Smooth muscle cell (in vitro differentiated cells): ENCODE data around the gene LENG1. TPM values are rescaled to one million over a fixed set of nuclear protein-coding genes. Genes with fewer than 3 reads are reported as not detected.
A peak's percentile ranks its signal among the peaks of the same experiment; 100 is the strongest.

Experiments
- DNase-seq: peaks from one replicate; lab custom pipeline; 2025; ENCODE audit not compliant: unreplicated experiment; lab: John Stamatoyannopoulos, UW
- H2AFZ ChIP-seq: fragments of 200-600 bp; sonication (generic); 2 replicates; pipeline ENCODE4 v1.6.0; 2016; ENCODE audit warnings: antibody characterized with exemption, low read depth, mild to moderate bottlenecking
- H3F3A ChIP-seq: fragments of 200-600 bp; sonication (generic); 2 replicates; pipeline ENCODE4 v1.6.0; 2017; ENCODE audit warnings: antibody characterized with exemption, low read depth
- H3K27ac ChIP-seq: fragments of 200-600 bp; sonication (generic); 2 replicates; pipeline ENCODE4 v1.5.1; 2016; ENCODE audit warnings: low read depth, mild to moderate bottlenecking
- H3K27me3 ChIP-seq: fragments of 200-600 bp; sonication (generic); 2 replicates; pipeline ENCODE4 v1.6.1; 2016; ENCODE audit warnings: low read depth, mild to moderate bottlenecking
- H3K36me3 ChIP-seq: fragments of 200-600 bp; sonication (generic); 2 replicates; pipeline ENCODE4 v1.5.1; 2016; ENCODE audit warnings: low read depth
- H3K4me1 ChIP-seq: fragments of 200-600 bp; sonication (generic); 2 replicates; pipeline ENCODE4 v1.5.1; 2016; ENCODE audit warnings: low read depth
- H3K4me2 ChIP-seq: fragments of 200-600 bp; sonication (generic); 2 replicates; pipeline ENCODE4 v1.6.0; 2016; ENCODE audit warnings: mild to moderate bottlenecking
- H3K4me3 ChIP-seq: fragments of 200-600 bp; sonication (generic); 2 replicates; pipeline ENCODE4 v1.5.1; 2016; ENCODE audit warnings: mild to moderate bottlenecking
- H3K79me2 ChIP-seq: fragments of 200-600 bp; sonication (generic); 2 replicates; pipeline ENCODE4 v1.6.0; 2016; ENCODE audit warnings: low read depth, mild to moderate bottlenecking
- H3K9ac ChIP-seq: fragments of 200-600 bp; sonication (generic); 2 replicates; pipeline ENCODE4 v1.6.0; 2016; ENCODE audit warnings: low read depth
- H3K9me3 ChIP-seq: fragments of 200-600 bp; sonication (generic); replicated peaks from 2 replicates; pipeline ENCODE4 v1.5.1; 2016; ENCODE audit warnings: low read depth
- H4K20me1 ChIP-seq: fragments of 200-600 bp; sonication (generic); 2 replicates; pipeline ENCODE4 v1.6.0; 2016; ENCODE audit warnings: low read depth
- WGBS: methylation state at CpG from one replicate; pipeline ENCODE4 v1.1.7; 2016; ENCODE audit warnings: low lambda C conversion rate; 5-methylcytosine and 5-hydroxymethylcytosine counted together
- polyA plus RNA-seq: library from polyadenylated mRNA; unstranded; fragments of >200 nt; fragmentation: Nextera tagmentation; extraction: Ambion mirVana; gene quantifications from 2 replicates; pipeline ENCODE4 v1.2.1, GENCODE V29; 2016
- total RNA-seq: library from RNA; depleted of rRNA; stranded (reverse); fragments of >200 nt; gene quantifications from 2 replicates; pipeline ENCODE4 v1.2.3, GENCODE V29; 2014
- TF ChIP-seq, protein P1 (sequence below): fragments of 200-600 bp; sonication (generic); IDR thresholded peaks from 2 replicates; pipeline ENCODE4 v1.5.1; 2017; ENCODE audit warnings: borderline replicate concordance, mild to moderate bottlenecking, antibody characterized with exemption; ENCODE audit not compliant: insufficient read depth, poor library complexity, severe bottlenecking

The LENG1 gene
- total and polyA plus RNA-seq, 2 experiments from 2014 or later, result 10.9 to 14.1 TPM

DNA sequence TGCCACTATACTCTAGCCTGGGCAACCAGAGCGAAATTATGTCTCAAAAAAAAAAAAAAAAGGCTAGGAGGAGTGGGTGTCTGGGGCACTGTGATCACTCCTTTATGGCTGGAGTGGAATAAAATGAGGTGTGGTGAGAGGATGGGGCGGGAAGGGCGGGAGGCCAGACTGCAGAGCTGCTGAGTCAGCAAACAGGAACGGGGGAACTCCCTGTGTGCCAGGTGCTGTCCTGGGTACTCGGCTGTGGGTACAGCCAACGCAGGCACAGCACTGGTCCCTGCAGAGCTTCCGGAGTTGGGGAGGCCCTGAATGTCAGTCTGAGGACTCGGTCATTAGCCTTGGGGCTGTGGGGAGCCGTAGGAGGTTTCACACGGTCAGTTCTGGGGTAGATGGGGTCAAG lies 38.3 kb downstream of the LENG1 start:
- WGBS, result 97% methylated on average over 10 of the region's 10 CpGs
- no peaks in the 10 kb centered on the region for H3K36me3 ChIP-seq
- no peak for DNase-seq

DNA sequence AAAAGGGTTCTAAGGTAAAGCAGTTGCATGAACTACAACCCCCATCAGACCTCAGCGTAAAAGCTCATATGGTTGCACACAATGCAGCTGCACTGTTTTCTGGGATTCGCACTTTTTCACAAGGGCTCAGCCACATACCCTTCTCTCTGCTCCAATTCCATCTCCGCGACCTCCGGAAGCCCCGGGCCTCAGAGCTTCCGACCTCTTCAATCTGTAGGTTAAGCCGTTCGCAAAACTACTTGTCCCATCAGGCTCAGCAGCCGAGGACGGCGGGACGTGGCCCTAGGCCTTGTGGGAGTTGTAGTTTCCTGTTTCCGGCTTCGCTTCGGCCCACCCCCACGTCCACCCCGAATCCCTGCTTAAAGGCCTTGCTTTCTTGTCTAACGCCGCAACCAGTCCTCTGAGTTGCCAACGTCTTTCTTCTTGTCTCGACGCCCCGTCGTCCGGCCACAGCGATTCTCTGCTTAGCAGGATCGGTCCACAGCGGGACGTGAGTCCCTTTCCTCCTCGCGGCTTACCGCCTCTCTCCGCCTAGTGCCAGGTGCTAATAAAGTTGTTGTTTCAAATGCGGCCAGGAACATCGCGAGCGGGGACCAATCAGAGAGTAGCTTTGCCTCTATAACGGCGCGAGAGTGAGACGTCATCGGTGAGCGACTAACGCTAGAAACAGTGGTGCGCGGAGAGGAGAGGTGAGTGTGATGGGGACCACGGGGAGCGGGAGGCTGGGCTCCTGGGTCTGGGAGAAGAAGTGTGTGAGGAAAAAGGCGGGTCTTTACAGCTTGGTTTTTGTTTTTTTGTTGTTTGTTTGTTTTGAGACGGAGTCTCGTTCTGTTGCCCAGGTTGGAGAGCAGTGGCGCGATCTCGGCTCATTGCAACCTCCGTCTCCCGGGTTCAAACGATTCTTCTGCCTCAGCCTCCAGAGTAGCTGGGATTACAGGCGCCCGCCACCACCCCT lies 44.1 kb downstream of the LENG1 start, which contains the start of the genes PRPF31 and TFPT:
TSS of gene PRPF31 (plus strand) at position 646 of the 955 bp plus-strand sequence. CDS start 2,525 bp downstream, outside the sequence.
TSS of gene TFPT (minus strand) at position 549 of the 955 bp plus-strand sequence. CDS start at position 161, 388 bp downstream.
- peak within 1 kb of the TSS; percentile 79 for H3K9ac ChIP-seq
- TF ChIP-seq, protein P1, sequence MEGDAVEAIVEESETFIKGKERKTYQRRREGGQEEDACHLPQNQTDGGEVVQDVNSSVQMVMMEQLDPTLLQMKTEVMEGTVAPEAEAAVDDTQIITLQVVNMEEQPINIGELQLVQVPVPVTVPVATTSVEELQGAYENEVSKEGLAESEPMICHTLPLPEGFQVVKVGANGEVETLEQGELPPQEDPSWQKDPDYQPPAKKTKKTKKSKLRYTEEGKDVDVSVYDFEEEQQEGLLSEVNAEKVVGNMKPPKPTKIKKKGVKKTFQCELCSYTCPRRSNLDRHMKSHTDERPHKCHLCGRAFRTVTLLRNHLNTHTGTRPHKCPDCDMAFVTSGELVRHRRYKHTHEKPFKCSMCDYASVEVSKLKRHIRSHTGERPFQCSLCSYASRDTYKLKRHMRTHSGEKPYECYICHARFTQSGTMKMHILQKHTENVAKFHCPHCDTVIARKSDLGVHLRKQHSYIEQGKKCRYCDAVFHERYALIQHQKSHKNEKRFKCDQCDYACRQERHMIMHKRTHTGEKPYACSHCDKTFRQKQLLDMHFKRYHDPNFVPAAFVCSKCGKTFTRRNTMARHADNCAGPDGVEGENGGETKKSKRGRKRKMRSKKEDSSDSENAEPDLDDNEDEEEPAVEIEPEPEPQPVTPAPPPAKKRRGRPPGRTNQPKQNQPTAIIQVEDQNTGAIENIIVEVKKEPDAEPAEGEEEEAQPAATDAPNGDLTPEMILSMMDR, result no peak
- H3K4me1 ChIP-seq, result peaks cover 10% of the 10 kb centered on the region
- no peaks in the 10 kb centered on the region for H4K20me1 ChIP-seq
- H3K27ac ChIP-seq, result peak within 1 kb of the TSS; percentile 55
- peak; percentile 97 for DNase-seq
- H3K36me3 ChIP-seq, result no peaks in the 10 kb centered on the region
- no peaks in the 10 kb centered on the region for H3K9me3 ChIP-seq
- peak within 1 kb of the TSS; percentile 91 for H3K4me2 ChIP-seq
- no peaks in the 10 kb centered on the region for H3F3A ChIP-seq
- H2AFZ ChIP-seq, result peak within 1 kb of the TSS; percentile 70
- peaks cover 32% of the 10 kb centered on the region for H3K79me2 ChIP-seq
- H3K4me3 ChIP-seq, result peak within 1 kb of the TSS; percentile 66
- under 1% methylated on average over 60 of the region's 60 CpGs for WGBS
- H3K27me3 ChIP-seq, result no peaks in the 10 kb centered on the region

More for the DNA sequence above, 38.3 kb downstream of the LENG1 start:
- Histone ChIP-seq H3K4me3 (no peak overlapping the region), H3K27ac (no peak overlapping the region), H3K4me1 (peaks cover 4% of the 10 kb centered on the region), H3K4me2 (no peak overlapping the region), H3F3A (no peaks in the 10 kb centered on the region), H2AFZ (no peak overlapping the region), H3K9me3 (no peaks in the 10 kb centered on the region), H3K9ac (no peak overlapping the region), H3K27me3 (no peaks in the 10 kb centered on the region), H3K79me2 (peaks cover 11% of the 10 kb centered on the region), H4K20me1 (no peaks in the 10 kb centered on the region)
- TF ChIP-seq, protein P1, result no peak

DNA sequence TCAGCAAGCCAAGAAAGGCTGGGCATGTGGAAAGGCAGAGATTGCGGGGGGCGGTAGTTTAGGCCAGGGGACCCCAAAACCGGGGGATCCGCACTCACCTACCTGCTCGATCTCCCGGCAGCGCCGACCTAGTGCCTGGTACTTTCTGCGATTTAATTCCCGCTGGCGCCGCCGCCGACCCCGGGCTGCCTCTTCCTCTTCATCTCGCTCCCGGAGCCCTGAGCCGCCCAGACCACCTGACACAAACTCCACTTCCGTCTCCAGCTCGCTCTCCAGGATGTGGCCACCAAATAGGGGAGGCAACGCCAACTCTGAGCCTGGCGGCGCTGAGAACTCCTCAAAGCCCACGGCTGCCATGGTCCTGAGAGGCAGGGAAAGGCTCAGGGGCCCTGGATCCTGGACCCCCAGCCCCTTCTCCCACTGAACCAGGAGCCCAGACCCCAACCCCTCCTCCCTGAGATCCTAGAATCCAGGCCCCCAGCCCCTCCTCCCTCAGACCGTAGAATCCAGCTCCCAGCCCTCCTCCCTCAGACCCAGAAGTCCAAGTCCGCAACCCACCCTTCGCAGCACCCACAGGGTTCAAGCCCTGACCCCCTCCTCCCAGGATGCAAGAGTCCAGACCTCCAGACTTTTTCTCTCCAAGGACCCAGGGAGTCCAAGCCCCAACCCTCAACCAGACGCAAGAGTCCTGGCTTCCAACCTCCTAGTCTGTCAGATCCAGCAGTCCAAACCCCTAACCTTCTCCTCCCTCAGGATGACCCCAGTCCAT lies 45.0 kb downstream of the LENG1 start:
- H2AFZ ChIP-seq, result peak overlapping the region; percentile 70
- H3F3A ChIP-seq, result no peaks in the 10 kb centered on the region
- peak overlapping the region; percentile 66 for H3K4me3 ChIP-seq
- peaks cover 10% of the 10 kb centered on the region for H3K4me1 ChIP-seq
- H4K20me1 ChIP-seq, result no peaks in the 10 kb centered on the region
- H3K9me3 ChIP-seq, result no peaks in the 10 kb centered on the region
- H3K27me3 ChIP-seq, result no peaks in the 10 kb centered on the region
- H3K9ac ChIP-seq, result peak overlapping the region; percentile 79
- no peak for DNase-seq
- peak overlapping the region; percentile 91 for H3K4me2 ChIP-seq
- WGBS, result 42% methylated on average over 25 of the region's 28 CpGs
- H3K79me2 ChIP-seq, result peaks cover 32% of the 10 kb centered on the region
- no peaks in the 10 kb centered on the region for H3K36me3 ChIP-seq
- H3K27ac ChIP-seq, result no peak overlapping the region
- TF ChIP-seq, protein P1, result no peak
